Fibroblast of lung (primary cell): Measurements from ENCODE around the gene CEP19.

ENCODE experiments used
- EZH2 ChIP-seq: IDR thresholded peaks from 2 replicates; pipeline ENCODE4 v1.5.1; 2012; ENCODE audit warnings: low read length, control low read depth, mild to moderate bottlenecking; ENCODE audit errors: missing control alignments
- TF ChIP-seq, protein P1 (sequence below), 2 donors: IDR thresholded peaks in 1 of 2; conservative IDR thresholded peaks in 1 of 2; 1 replicate in 1 of 2; 2 replicates in 1 of 2; pipeline ENCODE4 v1.5.1; 2011 to 2012; ENCODE audit warnings: low read length in 2 of 2, control low read depth in 1 of 2, inconsistent platforms in 1 of 2, low read depth in 1 of 2, mild to moderate bottlenecking in 1 of 2

DNA sequence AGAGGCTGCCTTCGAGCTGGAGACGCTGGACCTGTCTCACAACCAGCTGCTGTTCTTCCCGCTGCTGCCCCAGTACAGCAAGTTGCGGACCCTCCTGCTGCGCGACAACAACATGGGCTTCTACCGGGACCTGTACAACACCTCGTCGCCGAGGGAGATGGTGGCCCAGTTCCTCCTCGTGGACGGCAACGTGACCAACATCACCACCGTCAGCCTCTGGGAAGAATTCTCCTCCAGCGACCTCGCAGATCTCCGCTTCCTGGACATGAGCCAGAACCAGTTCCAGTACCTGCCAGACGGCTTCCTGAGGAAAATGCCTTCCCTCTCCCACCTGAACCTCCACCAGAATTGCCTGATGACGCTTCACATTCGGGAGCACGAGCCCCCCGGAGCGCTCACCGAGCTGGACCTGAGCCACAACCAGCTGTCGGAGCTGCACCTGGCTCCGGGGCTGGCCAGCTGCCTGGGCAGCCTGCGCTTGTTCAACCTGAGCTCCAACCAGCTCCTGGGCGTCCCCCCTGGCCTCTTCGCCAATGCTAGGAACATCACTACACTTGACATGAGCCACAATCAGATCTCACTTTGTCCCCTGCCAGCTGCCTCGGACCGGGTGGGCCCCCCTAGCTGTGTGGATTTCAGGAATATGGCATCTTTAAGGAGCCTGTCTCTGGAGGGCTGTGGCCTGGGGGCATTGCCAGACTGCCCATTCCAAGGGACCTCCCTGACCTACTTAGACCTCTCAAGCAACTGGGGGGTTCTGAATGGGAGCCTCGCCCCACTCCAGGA, 51.5 kb downstream of the CEP19 start:
- TF ChIP-seq, protein P1, sequence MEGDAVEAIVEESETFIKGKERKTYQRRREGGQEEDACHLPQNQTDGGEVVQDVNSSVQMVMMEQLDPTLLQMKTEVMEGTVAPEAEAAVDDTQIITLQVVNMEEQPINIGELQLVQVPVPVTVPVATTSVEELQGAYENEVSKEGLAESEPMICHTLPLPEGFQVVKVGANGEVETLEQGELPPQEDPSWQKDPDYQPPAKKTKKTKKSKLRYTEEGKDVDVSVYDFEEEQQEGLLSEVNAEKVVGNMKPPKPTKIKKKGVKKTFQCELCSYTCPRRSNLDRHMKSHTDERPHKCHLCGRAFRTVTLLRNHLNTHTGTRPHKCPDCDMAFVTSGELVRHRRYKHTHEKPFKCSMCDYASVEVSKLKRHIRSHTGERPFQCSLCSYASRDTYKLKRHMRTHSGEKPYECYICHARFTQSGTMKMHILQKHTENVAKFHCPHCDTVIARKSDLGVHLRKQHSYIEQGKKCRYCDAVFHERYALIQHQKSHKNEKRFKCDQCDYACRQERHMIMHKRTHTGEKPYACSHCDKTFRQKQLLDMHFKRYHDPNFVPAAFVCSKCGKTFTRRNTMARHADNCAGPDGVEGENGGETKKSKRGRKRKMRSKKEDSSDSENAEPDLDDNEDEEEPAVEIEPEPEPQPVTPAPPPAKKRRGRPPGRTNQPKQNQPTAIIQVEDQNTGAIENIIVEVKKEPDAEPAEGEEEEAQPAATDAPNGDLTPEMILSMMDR (conservative IDR thresholded peaks at IDR 0.05 in 1 of 2, IDR thresholded peaks at IDR 0.05 in 1 of 2; ENCODE audit: low read depth in 1 of 2, low read length in 2 of 2): no peak
- TF ChIP-seq EZH2: no peak
